Fibroblast of the aortic adventitia (primary cell): ENCODE measurements around the gene C7orf25. TPM values are rescaled to one million over a fixed set of nuclear protein-coding genes. Genes with fewer than 3 reads are reported as not detected.

Experiments
- DNase-seq: peaks from one replicate; pipeline ENCODE4 v3.0.0-alpha.2; 2010; ENCODE audit warnings: low read depth
- H3K4me3 ChIP-seq: 2 replicates; pipeline ENCODE4 v1.5.1; 2011; ENCODE audit warnings: low read depth, mild to moderate bottlenecking, control low read depth, low read length, moderate library complexity
- CTCF ChIP-seq: IDR thresholded peaks from 2 replicates; pipeline ENCODE4 v1.5.1; 2011; ENCODE audit warnings: mild to moderate bottlenecking, low read length, control low read depth, inconsistent platforms; ENCODE audit not compliant: insufficient read depth
- total RNA-seq: library from RNA; depleted of rRNA; stranded (reverse); fragments of >200 nt; gene quantifications from 2 replicates; pipeline ENCODE4 v1.2.3, GENCODE V29; 2012; ENCODE audit warnings: low replicate concordance

The C7orf25 gene
- total RNA-seq, 1 donor = 10.8 TPM

GRCh38 chr7:42922017-42922753 lies 10.3 kb upstream of the C7orf25 start:
- H3K4me3 ChIP-seq = no peak overlapping the region
- no peak for TF ChIP-seq CTCF
- DNase-seq = no peak

DNA sequence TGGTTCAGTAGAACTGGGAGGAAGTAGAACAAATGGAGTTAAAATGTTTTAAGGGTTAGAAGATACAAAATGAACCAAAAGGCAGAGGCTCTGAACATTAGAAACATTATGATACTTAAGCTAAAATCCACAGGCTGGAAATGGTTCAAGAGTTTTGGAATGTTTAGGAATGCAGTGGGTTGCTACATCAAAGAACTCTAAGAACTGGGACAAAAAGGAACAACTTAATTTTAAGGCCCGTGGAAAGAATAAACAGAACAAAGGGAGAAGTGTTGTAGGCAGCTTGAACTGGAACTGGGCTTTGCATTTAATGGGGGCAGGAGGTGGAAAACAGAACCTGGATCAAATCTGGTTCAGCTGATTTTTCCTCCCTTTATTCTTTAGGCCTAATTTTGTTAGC lies 3.5 kb upstream of the C7orf25 start:
- H3K4me3 ChIP-seq = no peak overlapping the region
- no peak for TF ChIP-seq CTCF
- peak; percentile 70 for DNase-seq

DNA sequence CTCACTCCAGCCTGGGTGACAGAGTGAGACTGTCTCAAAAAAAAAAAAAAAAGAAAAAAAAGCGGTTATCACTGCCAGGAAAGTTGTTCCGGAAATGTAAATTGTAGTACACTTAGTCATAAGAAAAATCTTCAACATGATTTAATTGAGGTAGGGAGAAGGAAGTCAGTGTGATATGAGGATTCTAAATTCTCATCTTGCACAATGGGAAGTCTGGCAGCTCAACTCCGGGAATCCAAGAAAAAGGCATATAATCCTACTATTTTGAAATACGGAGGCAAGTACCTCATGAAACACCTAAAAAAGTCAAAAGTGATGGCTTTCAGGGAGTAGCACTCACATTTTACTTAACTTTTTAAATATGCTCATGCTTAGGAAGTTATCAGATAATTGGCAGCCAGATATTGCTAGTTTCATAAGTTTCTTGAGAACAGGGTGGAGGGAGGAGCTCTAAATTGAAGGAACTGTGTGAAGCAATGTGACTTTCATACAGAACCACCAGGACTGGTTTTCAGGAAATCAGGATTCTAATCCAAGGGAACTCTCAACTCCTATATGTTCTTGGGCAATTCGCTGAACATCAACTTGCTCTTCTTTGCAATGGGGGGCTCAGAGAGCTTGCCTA lies 2.7 kb upstream of the C7orf25 start:
- H3K4me3 ChIP-seq = no peak overlapping the region
- peak; percentile 8 for TF ChIP-seq CTCF
- peak; percentile 87 for DNase-seq

DNA sequence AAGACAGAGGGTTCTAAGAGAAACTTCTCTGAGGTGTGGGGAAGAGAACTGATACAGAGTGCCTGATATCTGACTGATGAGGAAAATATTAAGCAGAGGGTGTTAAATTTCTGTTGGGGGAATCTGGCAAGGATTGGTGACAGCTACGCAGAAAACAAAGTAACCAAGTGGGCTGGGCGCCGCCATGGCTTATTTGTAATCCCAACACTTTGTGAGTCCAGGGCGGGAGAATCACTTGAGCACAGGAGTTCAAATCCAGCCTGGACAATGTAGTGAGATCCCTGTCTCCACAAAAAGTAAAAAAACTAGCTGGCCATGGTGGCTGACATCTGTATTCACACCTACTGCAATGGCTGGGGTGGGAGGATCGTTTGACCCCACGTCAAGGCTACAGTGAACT lies 2.1 kb upstream of the C7orf25 start:
- no peak overlapping the region for H3K4me3 ChIP-seq
- DNase-seq = no peak
- TF ChIP-seq CTCF = no peak

- no peak for TF ChIP-seq CTCF
- no peak overlapping the region for H3K4me3 ChIP-seq
- peak; percentile 93 for DNase-seq
These were observed 1.7 kb upstream of the C7orf25 start for GRCh38 chr7:42913591-42913990.

- no peak for DNase-seq
- no peak for TF ChIP-seq CTCF
- H3K4me3 ChIP-seq = peak overlapping the region; percentile 68
These were observed 1.6 kb downstream of the C7orf25 start for GRCh38 chr7:42910306-42910705.
